Endodermal cell (in vitro differentiated cells): ENCODE measurements around the gene CD276. TPM values are rescaled to one million over a fixed set of nuclear protein-coding genes. Genes with fewer than 3 reads are reported as not detected.

Experiments
- DNase-seq: peaks from one replicate; pipeline ENCODE4 v3.0.0-alpha.2; 2017
- H3K27ac ChIP-seq: 2 replicates; pipeline ENCODE4 v1.5.1; 2013; ENCODE audit warnings: mild to moderate bottlenecking, low read depth, low read length, moderate library complexity
- H3K27me3 ChIP-seq: 2 replicates; pipeline ENCODE4 v1.6.1; 2013; ENCODE audit warnings: mild to moderate bottlenecking, low read length, moderate library complexity; ENCODE audit not compliant: insufficient read depth, control insufficient read depth, poor library complexity, severe bottlenecking
- H3K36me3 ChIP-seq: 2 replicates; pipeline ENCODE4 v1.7.0; 2013; ENCODE audit warnings: mild to moderate bottlenecking, low read length, moderate library complexity; ENCODE audit not compliant: control insufficient read depth, insufficient read depth
- H3K4me1 ChIP-seq: one replicate; pipeline ENCODE4 v1.7.0; 2013; ENCODE audit warnings: low read length; ENCODE audit not compliant: control insufficient read depth, insufficient read depth
- H3K4me3 ChIP-seq: 2 replicates; pipeline ENCODE4 v1.5.1; 2013; ENCODE audit warnings: mild to moderate bottlenecking, low read length, moderate library complexity
- H3K9ac ChIP-seq: 2 replicates; pipeline ENCODE4 v1.6.1; 2013; ENCODE audit warnings: mild to moderate bottlenecking, low read length, moderate library complexity; ENCODE audit not compliant: poor library complexity, severe bottlenecking; ENCODE audit errors: extremely low read depth
- H3K9me3 ChIP-seq: 2 replicates; pipeline ENCODE4 v1.6.1; 2013; ENCODE audit warnings: mild to moderate bottlenecking, low read length, moderate library complexity; ENCODE audit not compliant: control insufficient read depth
- H3K27ac Mint-ChIP-seq: 2 replicates; pipeline ENCODE4 v1.8.0; 2020; ENCODE audit warnings: mixed read lengths
- H3K27me3 Mint-ChIP-seq: 2 replicates; pipeline ENCODE4 v1.8.0; 2021; ENCODE audit warnings: mild to moderate bottlenecking, mixed read lengths; ENCODE audit not compliant: insufficient read depth
- H3K36me3 Mint-ChIP-seq: 2 replicates; pipeline ENCODE4 v1.8.0; 2020; ENCODE audit warnings: low read depth, mixed read lengths
- H3K4me1 Mint-ChIP-seq: 2 replicates; pipeline ENCODE4 v1.8.0; 2020; ENCODE audit warnings: mixed read lengths
- H3K4me3 Mint-ChIP-seq: 2 replicates; pipeline ENCODE4 v1.8.0; 2020; ENCODE audit warnings: mild to moderate bottlenecking, moderate library complexity, mixed read lengths
- H3K9me3 Mint-ChIP-seq: 2 replicates; pipeline ENCODE4 v1.8.0; 2020; ENCODE audit warnings: mild to moderate bottlenecking, mixed read lengths
- WGBS, 2 experiments: methylation state at CpG; one replicate each; pipeline versions ENCODE4 v1.1.5 to v1.1.7; 2013; ENCODE audit warnings: missing lambda C conversion rate in 2 of 2, mixed read lengths in 1 of 2; ENCODE audit not compliant: insufficient coverage in 1 of 2, insufficient read length in 1 of 2; 5-methylcytosine and 5-hydroxymethylcytosine counted together
- total RNA-seq, 2 donors: library from RNA; stranded (reverse); fragmentation: NEBNext Ultra II Directional in 1 of 2; extraction: Animal tissue kit (Norgen Biotek cat#: 25700) in 1 of 2; gene quantifications; 2 replicates in 1 of 2; 3 replicates in 1 of 2; pipeline ENCODE4 v1.2.1, GENCODE V29; 2021
- TF ChIP-seq, protein P1 (sequence below): fragments of 200-600 bp; sonication (generic); conservative IDR thresholded peaks from 2 replicates; pipeline ENCODE4 v1.5.0; 2021; ENCODE audit warnings: antibody characterized with exemption, mild to moderate bottlenecking

The CD276 gene
- total RNA-seq, 2 donors from 2014 or later = 122 to 133 TPM

DNA sequence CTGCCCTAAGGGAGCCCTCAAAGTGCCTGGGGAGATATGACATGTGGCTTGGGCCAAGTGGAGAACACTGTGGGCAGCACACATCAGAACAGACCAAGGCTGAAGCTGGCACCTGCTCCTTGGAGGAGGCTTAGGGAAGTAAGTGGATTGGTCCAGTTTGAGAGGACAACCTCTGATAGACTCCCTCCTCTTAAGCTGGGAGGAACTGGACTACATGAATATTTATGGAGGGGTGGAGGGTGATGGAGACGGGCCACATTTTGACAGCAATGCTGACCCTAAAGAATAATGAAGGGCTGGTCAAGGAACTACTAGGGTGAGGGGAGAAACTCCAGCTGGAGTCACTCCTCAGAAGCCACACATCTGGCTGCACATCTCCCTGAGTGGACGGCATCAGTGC lies 6.5 kb upstream of the CD276 start:
- Mint-ChIP-seq H3K27ac (no peak overlapping the region), H3K27me3 (peaks cover 20% of the 10 kb centered on the region), H3K4me3 (no peak overlapping the region), H3K4me1 (peaks cover 4% of the 10 kb centered on the region), H3K9me3 (no peaks in the 10 kb centered on the region), H3K36me3 (no peaks in the 10 kb centered on the region)
- no peak overlapping the region for H3K27ac ChIP-seq
- H3K4me1 ChIP-seq = peaks cover 3% of the 10 kb centered on the region
- no peak for DNase-seq
- no peaks in the 10 kb centered on the region for H3K9me3 ChIP-seq
- no peak overlapping the region for H3K4me3 ChIP-seq
- no peak overlapping the region for H3K9ac ChIP-seq
- TF ChIP-seq, protein P1, sequence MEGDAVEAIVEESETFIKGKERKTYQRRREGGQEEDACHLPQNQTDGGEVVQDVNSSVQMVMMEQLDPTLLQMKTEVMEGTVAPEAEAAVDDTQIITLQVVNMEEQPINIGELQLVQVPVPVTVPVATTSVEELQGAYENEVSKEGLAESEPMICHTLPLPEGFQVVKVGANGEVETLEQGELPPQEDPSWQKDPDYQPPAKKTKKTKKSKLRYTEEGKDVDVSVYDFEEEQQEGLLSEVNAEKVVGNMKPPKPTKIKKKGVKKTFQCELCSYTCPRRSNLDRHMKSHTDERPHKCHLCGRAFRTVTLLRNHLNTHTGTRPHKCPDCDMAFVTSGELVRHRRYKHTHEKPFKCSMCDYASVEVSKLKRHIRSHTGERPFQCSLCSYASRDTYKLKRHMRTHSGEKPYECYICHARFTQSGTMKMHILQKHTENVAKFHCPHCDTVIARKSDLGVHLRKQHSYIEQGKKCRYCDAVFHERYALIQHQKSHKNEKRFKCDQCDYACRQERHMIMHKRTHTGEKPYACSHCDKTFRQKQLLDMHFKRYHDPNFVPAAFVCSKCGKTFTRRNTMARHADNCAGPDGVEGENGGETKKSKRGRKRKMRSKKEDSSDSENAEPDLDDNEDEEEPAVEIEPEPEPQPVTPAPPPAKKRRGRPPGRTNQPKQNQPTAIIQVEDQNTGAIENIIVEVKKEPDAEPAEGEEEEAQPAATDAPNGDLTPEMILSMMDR = no peak
- no peaks in the 10 kb centered on the region for H3K36me3 ChIP-seq
- peaks cover 47% of the 10 kb centered on the region for H3K27me3 ChIP-seq
- 79 to 100% methylated on average over 1 to 2 of the region's 2 CpGs for WGBS, 2 experiments

DNA sequence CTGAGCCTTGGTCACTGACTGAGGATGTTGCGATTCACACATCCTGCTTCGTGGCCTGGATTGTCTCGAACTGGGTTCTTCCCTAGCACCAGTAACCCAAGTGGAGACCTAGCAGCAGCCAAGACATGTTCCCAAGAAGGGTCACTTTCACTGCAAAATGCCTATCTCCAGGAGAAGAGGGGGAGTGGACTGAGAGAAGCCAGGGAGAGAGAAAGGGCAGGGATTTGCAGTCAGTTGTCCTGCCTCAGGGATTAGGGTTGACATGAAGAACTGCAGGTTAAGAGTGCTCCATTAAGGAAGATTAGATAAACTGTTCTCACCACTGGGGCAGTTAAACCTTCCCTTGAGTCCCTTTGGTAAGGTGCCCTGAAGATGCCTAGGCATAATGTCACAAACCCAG lies 5.7 kb upstream of the CD276 start:
- DNase-seq = no peak
- peaks cover 4% of the 10 kb centered on the region for H3K4me1 Mint-ChIP-seq
- H3K9me3 ChIP-seq = no peaks in the 10 kb centered on the region
- no peaks in the 10 kb centered on the region for H3K36me3 ChIP-seq
- no peak overlapping the region for H3K27ac ChIP-seq
- TF ChIP-seq, protein P1 = no peak
- no peak overlapping the region for H3K27ac Mint-ChIP-seq
- H3K27me3 ChIP-seq = peaks cover 47% of the 10 kb centered on the region
- H3K9ac ChIP-seq = no peak overlapping the region
- H3K4me3 Mint-ChIP-seq = no peak overlapping the region
- no peaks in the 10 kb centered on the region for H3K36me3 Mint-ChIP-seq
- 89 to 100% methylated on average over 3 of the region's 3 CpGs for WGBS, 2 experiments
- H3K27me3 Mint-ChIP-seq = peaks cover 22% of the 10 kb centered on the region
- no peaks in the 10 kb centered on the region for H3K9me3 Mint-ChIP-seq
- H3K4me3 ChIP-seq = no peak overlapping the region
- H3K4me1 ChIP-seq = peaks cover 3% of the 10 kb centered on the region

DNA sequence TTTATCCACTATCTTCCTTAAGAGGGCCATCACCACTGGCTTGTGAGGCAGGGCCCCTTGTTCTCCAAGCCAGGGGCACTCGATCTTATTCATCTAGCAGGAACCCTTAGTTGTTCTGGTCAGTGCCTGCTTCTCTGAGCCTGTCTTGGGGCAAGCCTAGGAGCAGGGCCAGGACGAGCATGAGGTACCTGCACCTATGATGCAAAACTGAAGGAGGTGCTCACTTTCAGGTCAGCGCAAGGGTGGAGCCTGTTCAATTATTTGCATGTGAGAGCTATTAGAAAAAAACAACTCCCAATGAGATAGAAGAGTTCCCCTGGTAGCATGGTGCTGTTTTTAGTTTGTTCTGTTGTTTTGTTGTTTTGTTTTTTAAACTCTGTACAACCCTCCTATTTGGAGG lies 5.0 kb upstream of the CD276 start:
- H3K4me1 ChIP-seq = peaks cover 3% of the 10 kb centered on the region
- H3K9me3 Mint-ChIP-seq = no peaks in the 10 kb centered on the region
- 86 to 88% methylated on average over 3 of the region's 3 CpGs for WGBS, 2 experiments
- H3K9me3 ChIP-seq = no peaks in the 10 kb centered on the region
- no peak overlapping the region for H3K4me3 ChIP-seq
- H3K27me3 ChIP-seq = peaks cover 47% of the 10 kb centered on the region
- H3K27ac ChIP-seq = no peak overlapping the region
- H3K36me3 ChIP-seq = no peaks in the 10 kb centered on the region
- peaks cover 22% of the 10 kb centered on the region for H3K27me3 Mint-ChIP-seq
- H3K4me3 Mint-ChIP-seq = no peak overlapping the region
- no peak overlapping the region for H3K9ac ChIP-seq
- no peak for DNase-seq
- H3K27ac Mint-ChIP-seq = no peak overlapping the region
- TF ChIP-seq, protein P1 = no peak
- peaks cover 4% of the 10 kb centered on the region for H3K4me1 Mint-ChIP-seq
- no peaks in the 10 kb centered on the region for H3K36me3 Mint-ChIP-seq
